Liver (tissue), 9 donors: ENCODE measurements around the gene SHF. TPM values are rescaled to one million over a fixed set of nuclear protein-coding genes. Genes with fewer than 3 reads are reported as not detected.

Experiments used
- DNase-seq: peaks from one replicate; pipeline ENCODE4 v3.0.0-alpha.2; 2017; ENCODE audit warnings: low spot score
- H3K27ac ChIP-seq, 2 donors: one replicate each; pipeline ENCODE4 v1.7.0; 2013; ENCODE audit warnings: inconsistent platforms in 2 of 2, low read length in 2 of 2, control low read depth in 1 of 2, low read depth in 1 of 2, mild to moderate bottlenecking in 1 of 2
- H3K27me3 ChIP-seq, 4 donors: one replicate each; pipeline versions ENCODE4 v1.6.1 to v1.7.0; 2013; ENCODE audit warnings: low read length in 3 of 4, inconsistent platforms in 1 of 4, mild to moderate bottlenecking in 1 of 4, moderate library complexity in 1 of 4; ENCODE audit not compliant: control insufficient read depth in 4 of 4, insufficient read depth in 4 of 4
- H3K36me3 ChIP-seq, 4 donors: one replicate each; pipeline versions ENCODE4 v1.6.1 to v1.7.0; 2013; ENCODE audit warnings: low read length in 3 of 4, mild to moderate bottlenecking in 3 of 4, low read depth in 1 of 4, moderate library complexity in 1 of 4; ENCODE audit not compliant: control insufficient read depth in 4 of 4, insufficient read depth in 3 of 4
- H3K4me1 ChIP-seq, 4 donors: one replicate each; pipeline versions ENCODE4 v1.6.1 to v1.7.0; 2013; ENCODE audit warnings: low read length in 3 of 4, mild to moderate bottlenecking in 3 of 4, moderate library complexity in 1 of 4; ENCODE audit not compliant: control insufficient read depth in 4 of 4, insufficient read depth in 4 of 4
- H3K4me3 ChIP-seq, 3 donors: one replicate each; pipeline versions ENCODE4 v1.6.1 to v1.7.0; 2013; ENCODE audit warnings: low read length in 3 of 3, control low read depth in 1 of 3, low read depth in 1 of 3, mild to moderate bottlenecking in 1 of 3
- H3K9ac ChIP-seq, 2 donors: one replicate each; pipeline ENCODE4 v1.7.0; 2013; ENCODE audit warnings: low read length in 2 of 2, mild to moderate bottlenecking in 2 of 2, moderate library complexity in 2 of 2, control low read depth in 1 of 2, low read depth in 1 of 2
- H3K9me3 ChIP-seq, 4 donors: one replicate each; pipeline versions ENCODE4 v1.6.1 to v1.7.0; 2013; ENCODE audit warnings: low read length in 3 of 4; ENCODE audit not compliant: control insufficient read depth in 4 of 4
- EGR1 ChIP-seq, 2 donors: IDR thresholded peaks; 2 replicates each; pipeline ENCODE4 v1.6.1; 2016 to 2018; ENCODE audit warnings: antibody characterized with exemption in 2 of 2, low read depth in 2 of 2
- FOXA1 ChIP-seq: IDR thresholded peaks from 2 replicates; pipeline ENCODE4 v1.6.1; 2016; ENCODE audit warnings: antibody characterized with exemption
- FOXA2 ChIP-seq: IDR thresholded peaks from 2 replicates; pipeline ENCODE4 v1.6.1; 2016; ENCODE audit warnings: antibody characterized with exemption
- GABPA ChIP-seq, 2 donors: IDR thresholded peaks in 1 of 2; conservative IDR thresholded peaks in 1 of 2; 2 replicates each; pipeline ENCODE4 v1.6.1; 2016; ENCODE audit warnings: antibody characterized with exemption in 2 of 2, mild to moderate bottlenecking in 1 of 2, moderate library complexity in 1 of 2
- HNF4A ChIP-seq, 2 donors: conservative IDR thresholded peaks; 2 replicates each; pipeline ENCODE4 v1.6.1; 2016; ENCODE audit warnings: antibody characterized with exemption in 2 of 2, mild to moderate bottlenecking in 2 of 2
- HNF4G ChIP-seq: IDR thresholded peaks from 2 replicates; pipeline ENCODE4 v1.6.1; 2016; ENCODE audit warnings: antibody characterized with exemption
- JUND ChIP-seq, 2 donors: IDR thresholded peaks; 2 replicates each; pipeline ENCODE4 v1.6.1; 2016; ENCODE audit warnings: antibody characterized with exemption in 2 of 2
- MAX ChIP-seq: IDR thresholded peaks from 2 replicates; pipeline ENCODE4 v1.6.1; 2016; ENCODE audit warnings: antibody characterized with exemption
- NR2F2 ChIP-seq: IDR thresholded peaks from 2 replicates; pipeline ENCODE4 v1.6.1; 2016; ENCODE audit warnings: antibody characterized with exemption
- RAD21 ChIP-seq, 2 donors: IDR thresholded peaks; 2 replicates each; pipeline ENCODE4 v1.6.1; 2016; ENCODE audit warnings: antibody characterized with exemption in 2 of 2, mild to moderate bottlenecking in 2 of 2
- RXRA ChIP-seq, 2 donors: IDR thresholded peaks; 2 replicates each; pipeline ENCODE4 v1.6.1; 2017 to 2018; ENCODE audit warnings: antibody characterized with exemption in 2 of 2, mild to moderate bottlenecking in 1 of 2
- SP1 ChIP-seq: IDR thresholded peaks from 2 replicates; pipeline ENCODE4 v1.6.1; 2018; ENCODE audit warnings: antibody characterized with exemption, mild to moderate bottlenecking
- TAF1 ChIP-seq: conservative IDR thresholded peaks from 2 replicates; pipeline ENCODE4 v1.6.1; 2016; ENCODE audit warnings: antibody characterized with exemption, mild to moderate bottlenecking
- YY1 ChIP-seq: IDR thresholded peaks from 2 replicates; pipeline ENCODE4 v1.6.1; 2016; ENCODE audit warnings: antibody characterized with exemption, mild to moderate bottlenecking
- ZBTB33 ChIP-seq: IDR thresholded peaks from 2 replicates; pipeline ENCODE4 v1.6.1; 2016; ENCODE audit warnings: antibody characterized with exemption
- WGBS: extraction: QIAGEN DNeasy Blood & Tissue Kit; methylation state at CpG from one replicate; pipeline ENCODE4 v1.1.7; 2013; 5-methylcytosine and 5-hydroxymethylcytosine counted together
- polyA plus RNA-seq, 2 donors: library from polyadenylated mRNA; stranded (reverse) in 1 of 2; unstranded in 1 of 2; fragments of 200-250 nt in 1 of 2; fragments of >200 nt in 1 of 2; fragmentation: Nextera tagmentation in 1 of 2; extraction: Ambion mirVana in 1 of 2; gene quantifications; one replicate each; pipeline versions ENCODE4 v1.2.1 to v1.2.3, GENCODE V29; 2013 to 2015
- total RNA-seq, 2 donors: library from RNA; depleted of rRNA; stranded (reverse); fragments of >200 nt; gene quantifications; one replicate each; pipeline ENCODE4 v1.2.3, GENCODE V29; 2014
- TF ChIP-seq, protein P1 (sequence below): IDR thresholded peaks from 2 replicates; pipeline ENCODE4 v1.6.1; 2016; ENCODE audit warnings: antibody characterized with exemption
- TF ChIP-seq, protein P2 (sequence below): IDR thresholded peaks from 2 replicates; pipeline ENCODE4 v1.6.1; 2016; ENCODE audit warnings: antibody characterized with exemption, mild to moderate bottlenecking
- TF ChIP-seq, protein P3 (sequence below): fragments of 150-350 bp; IDR thresholded peaks from 2 replicates; pipeline ENCODE4 v1.5.1; 2017; ENCODE audit warnings: improper control_type of control experiment, low read depth, low read length; ENCODE audit not compliant: missing input control
- donor health status: healthy.
- donor health status: healthy.
- donor health status: healthy.
- donor health status: healthy.
- donor health status: healthy.

The SHF gene
- total and polyA plus RNA-seq, 4 donors, result 4.7 to 15.7 (median 10.1) TPM

DNA sequence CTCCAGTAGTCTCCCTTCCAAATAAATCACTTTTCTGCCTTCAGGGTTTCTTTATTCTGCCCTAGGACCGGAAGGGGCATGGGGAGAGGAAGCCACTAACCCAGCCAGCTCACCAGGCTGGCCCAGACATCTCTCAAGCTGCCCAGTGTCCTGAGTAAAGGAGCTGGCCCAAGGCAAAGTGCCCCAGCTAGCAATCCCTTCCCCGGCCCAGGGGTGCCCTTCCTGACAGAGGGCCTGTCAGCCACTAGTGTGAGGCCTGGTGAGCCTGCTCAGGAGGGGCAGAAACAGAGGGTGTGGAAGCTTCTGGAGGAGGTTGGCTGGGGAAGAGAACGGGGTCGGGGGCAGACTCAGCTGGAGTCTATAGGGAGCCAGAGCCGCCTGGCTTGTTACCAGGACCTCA is 22.2 kb downstream of the SHF start:
- peaks cover 2 to 12% (median 3%) of the 10 kb centered on the region in 4 donors for H3K4me1 ChIP-seq
- TF ChIP-seq EGR1 (IDR thresholded peaks at IDR 0.05; ENCODE audit: low read depth in 2 of 2) (no peak), NR2F2 (no peak), HNF4G (no peak), RAD21 (IDR thresholded peaks at IDR 0.05) (no peak), TAF1 (no peak), FOXA1 (no peak), MAX (no peak), JUND (IDR thresholded peaks at IDR 0.05) (no peak), GABPA (IDR thresholded peaks at IDR 0.05 in 1 of 2, conservative IDR thresholded peaks at IDR 0.05 in 1 of 2) (no peak), FOXA2 (no peak), ZBTB33 (no peak), RXRA (IDR thresholded peaks at IDR 0.05) (no peak), HNF4A (conservative IDR thresholded peaks at IDR 0.05) (no peak), YY1 (no peak), SP1 (no peak)
- TF ChIP-seq, protein P1, sequence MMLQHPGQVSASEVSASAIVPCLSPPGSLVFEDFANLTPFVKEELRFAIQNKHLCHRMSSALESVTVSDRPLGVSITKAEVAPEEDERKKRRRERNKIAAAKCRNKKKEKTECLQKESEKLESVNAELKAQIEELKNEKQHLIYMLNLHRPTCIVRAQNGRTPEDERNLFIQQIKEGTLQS, result no peak
- TF ChIP-seq, protein P2, sequence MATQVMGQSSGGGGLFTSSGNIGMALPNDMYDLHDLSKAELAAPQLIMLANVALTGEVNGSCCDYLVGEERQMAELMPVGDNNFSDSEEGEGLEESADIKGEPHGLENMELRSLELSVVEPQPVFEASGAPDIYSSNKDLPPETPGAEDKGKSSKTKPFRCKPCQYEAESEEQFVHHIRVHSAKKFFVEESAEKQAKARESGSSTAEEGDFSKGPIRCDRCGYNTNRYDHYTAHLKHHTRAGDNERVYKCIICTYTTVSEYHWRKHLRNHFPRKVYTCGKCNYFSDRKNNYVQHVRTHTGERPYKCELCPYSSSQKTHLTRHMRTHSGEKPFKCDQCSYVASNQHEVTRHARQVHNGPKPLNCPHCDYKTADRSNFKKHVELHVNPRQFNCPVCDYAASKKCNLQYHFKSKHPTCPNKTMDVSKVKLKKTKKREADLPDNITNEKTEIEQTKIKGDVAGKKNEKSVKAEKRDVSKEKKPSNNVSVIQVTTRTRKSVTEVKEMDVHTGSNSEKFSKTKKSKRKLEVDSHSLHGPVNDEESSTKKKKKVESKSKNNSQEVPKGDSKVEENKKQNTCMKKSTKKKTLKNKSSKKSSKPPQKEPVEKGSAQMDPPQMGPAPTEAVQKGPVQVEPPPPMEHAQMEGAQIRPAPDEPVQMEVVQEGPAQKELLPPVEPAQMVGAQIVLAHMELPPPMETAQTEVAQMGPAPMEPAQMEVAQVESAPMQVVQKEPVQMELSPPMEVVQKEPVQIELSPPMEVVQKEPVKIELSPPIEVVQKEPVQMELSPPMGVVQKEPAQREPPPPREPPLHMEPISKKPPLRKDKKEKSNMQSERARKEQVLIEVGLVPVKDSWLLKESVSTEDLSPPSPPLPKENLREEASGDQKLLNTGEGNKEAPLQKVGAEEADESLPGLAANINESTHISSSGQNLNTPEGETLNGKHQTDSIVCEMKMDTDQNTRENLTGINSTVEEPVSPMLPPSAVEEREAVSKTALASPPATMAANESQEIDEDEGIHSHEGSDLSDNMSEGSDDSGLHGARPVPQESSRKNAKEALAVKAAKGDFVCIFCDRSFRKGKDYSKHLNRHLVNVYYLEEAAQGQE, result no peak
- TF ChIP-seq, protein P3, sequence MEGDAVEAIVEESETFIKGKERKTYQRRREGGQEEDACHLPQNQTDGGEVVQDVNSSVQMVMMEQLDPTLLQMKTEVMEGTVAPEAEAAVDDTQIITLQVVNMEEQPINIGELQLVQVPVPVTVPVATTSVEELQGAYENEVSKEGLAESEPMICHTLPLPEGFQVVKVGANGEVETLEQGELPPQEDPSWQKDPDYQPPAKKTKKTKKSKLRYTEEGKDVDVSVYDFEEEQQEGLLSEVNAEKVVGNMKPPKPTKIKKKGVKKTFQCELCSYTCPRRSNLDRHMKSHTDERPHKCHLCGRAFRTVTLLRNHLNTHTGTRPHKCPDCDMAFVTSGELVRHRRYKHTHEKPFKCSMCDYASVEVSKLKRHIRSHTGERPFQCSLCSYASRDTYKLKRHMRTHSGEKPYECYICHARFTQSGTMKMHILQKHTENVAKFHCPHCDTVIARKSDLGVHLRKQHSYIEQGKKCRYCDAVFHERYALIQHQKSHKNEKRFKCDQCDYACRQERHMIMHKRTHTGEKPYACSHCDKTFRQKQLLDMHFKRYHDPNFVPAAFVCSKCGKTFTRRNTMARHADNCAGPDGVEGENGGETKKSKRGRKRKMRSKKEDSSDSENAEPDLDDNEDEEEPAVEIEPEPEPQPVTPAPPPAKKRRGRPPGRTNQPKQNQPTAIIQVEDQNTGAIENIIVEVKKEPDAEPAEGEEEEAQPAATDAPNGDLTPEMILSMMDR, result no peak
- no peaks in the 10 kb centered on the region for H3K36me3 ChIP-seq
- DNase-seq, result no peak
- H3K27ac ChIP-seq, result no peak overlapping the region
- H3K4me3 ChIP-seq, result no peak overlapping the region
- H3K9me3 ChIP-seq, result no peaks in the 10 kb centered on the region
- H3K27me3 ChIP-seq, result no peaks in the 10 kb centered on the region
- 81% methylated on average over 5 of the region's 5 CpGs for WGBS
- H3K9ac ChIP-seq, result no peak overlapping the region
